Fibroblast of pulmonary artery (primary cell): ENCODE data around the gene SORD.
A peak's percentile ranks its signal among the peaks of the same experiment; 100 is the strongest.

ENCODE experiments used
- DNase-seq: peaks from one replicate; pipeline ENCODE4 v3.0.0-alpha.2; 2010; ENCODE audit warnings: low read depth
- H3K4me3 ChIP-seq: replicated peaks from 2 replicates; pipeline ENCODE4 v1.5.1; 2011; ENCODE audit warnings: low read depth, mild to moderate bottlenecking, control low read depth, low read length, moderate library complexity
- CTCF ChIP-seq: IDR thresholded peaks from 2 replicates; pipeline ENCODE4 v1.5.1; 2011; ENCODE audit warnings: mild to moderate bottlenecking, control low read depth, low read length, inconsistent platforms; ENCODE audit errors: missing control alignments

The SORD gene

GRCh38 chr15:45118996-45119395, 96.0 kb downstream of the SORD start:
- TF ChIP-seq CTCF: no peak
- no peak for DNase-seq
- H3K4me3 ChIP-seq: no peak overlapping the region

GRCh38 chr15:45120081-45120972, 97.3 kb downstream of the SORD start:
- H3K4me3 ChIP-seq: no peak overlapping the region
- no peak for DNase-seq
- no peak for TF ChIP-seq CTCF

- TF ChIP-seq CTCF: no peak
- no peak for DNase-seq
- H3K4me3 ChIP-seq: no peak overlapping the region
These were observed 98.0 kb downstream of the SORD start for GRCh38 chr15:45121020-45121419.

GRCh38 chr15:45121706-45122417, 98.9 kb downstream of the SORD start:
- TF ChIP-seq CTCF: no peak
- peak; percentile 72 for DNase-seq

GRCh38 chr15:45122719-45123118, 99.7 kb downstream of the SORD start:
- no peak overlapping the region for H3K4me3 ChIP-seq
- DNase-seq: no peak
- TF ChIP-seq CTCF: no peak

More at GRCh38 chr15:45121706-45122417, 98.9 kb downstream of the SORD start:
- no peak overlapping the region for H3K4me3 ChIP-seq

GRCh38 chr15:45123397-45123796, 100.4 kb downstream of the SORD start:
- H3K4me3 ChIP-seq: no peak overlapping the region
- TF ChIP-seq CTCF: no peak
- DNase-seq: no peak
